Right lobe of liver (tissue), 6 donors: Measurements from ENCODE around the gene LMNTD1. TPM values are rescaled to one million over a fixed set of nuclear protein-coding genes. Genes with fewer than 3 reads are reported as not detected.
A peak's percentile ranks its signal among the peaks of the same experiment; 100 is the strongest.

Experiments
- ATAC-seq, 4 donors: fragments of 200-7000 bp; cut with Tn5 transposase; one replicate each; pipeline ENCODE4 v1.9.1; 2020; ENCODE audit warnings: mild to moderate bottlenecking in 4 of 4, moderate library complexity in 4 of 4
- DNase-seq, 3 donors: peaks; one replicate each; pipeline ENCODE4 v3.0.0-alpha.2; 2020
- H3K27ac ChIP-seq, 3 donors: fragments of 200-600 bp; one replicate each; pipeline ENCODE4 v1.8.0; 2022
- H3K27me3 ChIP-seq, 2 donors: fragments of 200-600 bp; one replicate each; pipeline ENCODE4 v1.8.0; 2022
- H3K36me3 ChIP-seq, 4 donors: fragments of 200-600 bp; sonication (generic) in 1 of 4; one replicate each; pipeline versions ENCODE4 v1.5.1 to v1.8.0; 2017 to 2022; ENCODE audit warnings: control low read depth in 1 of 4
- H3K4me1 ChIP-seq, 4 donors: fragments of 200-600 bp; sonication (generic) in 1 of 4; one replicate each; pipeline versions ENCODE4 v1.5.1 to v1.8.0; 2017 to 2022; ENCODE audit warnings: control low read depth in 1 of 4
- H3K4me3 ChIP-seq, 3 donors: fragments of 200-600 bp; one replicate each; pipeline ENCODE4 v1.8.0; 2022
- H3K9me3 ChIP-seq, 4 donors: fragments of 200-600 bp; sonication (generic) in 1 of 4; one replicate each; pipeline versions ENCODE4 v1.5.1 to v1.8.0; 2017 to 2022; ENCODE audit warnings: control low read depth in 1 of 4
- CTCF ChIP-seq, 4 donors: fragments of 200-600 bp in 3 of 4; fragments of 450-650 bp in 1 of 4; IDR thresholded peaks; one replicate each; pipeline versions ENCODE4 v1.5.1 to v1.8.0; 2016 to 2022; ENCODE audit warnings: antibody characterized with exemption in 4 of 4, mild to moderate bottlenecking in 2 of 4
- POLR2A ChIP-seq: fragments of 450-650 bp; IDR thresholded peaks from one replicate; pipeline ENCODE4 v1.6.1; 2017; ENCODE audit warnings: antibody characterized with exemption, mild to moderate bottlenecking
- WGBS: methylation state at CpG from one replicate; pipeline ENCODE4 v1.1.6; 2018; ENCODE audit warnings: low coverage, low lambda C conversion rate; ENCODE audit not compliant: insufficient coverage; ENCODE audit errors: missing lambda C conversion rate; 5-methylcytosine and 5-hydroxymethylcytosine counted together
- intact Hi-C, 2 donors: fragments of 100-400 bp; cut with DNase I; formaldehyde crosslinking; loops; one replicate each; pipeline versions ENCODE4 v1.11.2 to v1.14.1; 2022
- total RNA-seq, 6 experiments: library from RNA; depleted of rRNA in 2 of 6; stranded (reverse); fragments of >200 nt in 2 of 6; fragmentation: NEBNext Ultra II Directional in 3 of 6; extraction: Animal tissue kit (Norgen Biotek cat#: 25700) in 3 of 6; gene quantifications; one replicate each; pipeline versions ENCODE4 v1.1.0 to v1.2.4, GENCODE V29; 2016 to 2023
- donor health status: DM: no; HTN: yes; CAD: no.
- donor health status: DM: no; HTN: no; CAD: no.
- donor health status: DM: no; HTN: no; CAD: no.
- donor health status: DM: no; HTN: yes; CAD: no.
- donor health status: DM: no; HTN: yes; CAD: no.

LMNTD1 gene
- total RNA-seq, 6 experiments from 2014 or later = not detected

GRCh38 chr12:25585662-25586061 is 32.6 kb upstream of the LMNTD1 start:
- intact Hi-C loops = no loop called here
- Histone ChIP-seq H3K27me3 (no peaks in the 10 kb centered on the region), H3K27ac (no peak overlapping the region), H3K36me3 (no peaks in the 10 kb centered on the region), H3K9me3 (no peaks in the 10 kb centered on the region), H3K4me3 (no peak overlapping the region), H3K4me1 (peaks cover 0 to 14% (median 3%) of the 10 kb centered on the region in 4 donors)
- ATAC-seq (no peak), DNase-seq (no peak)
- WGBS = 67% methylated on average over 5 of the region's 5 CpGs
- TF ChIP-seq POLR2A (no peak), CTCF (IDR thresholded peaks at IDR 0.05) (no peak)

- WGBS = 22% methylated on average over 2 of the region's 2 CpGs
- H3K27me3 ChIP-seq = no peaks in the 10 kb centered on the region
- no peak overlapping the region for H3K27ac ChIP-seq
- H3K4me1 ChIP-seq = peaks cover 0 to 14% (median 3%) of the 10 kb centered on the region in 4 donors
- peak in 1 of 3 donors; percentile 60 for DNase-seq
- TF ChIP-seq POLR2A = no peak
- no peak for TF ChIP-seq CTCF (IDR thresholded peaks at IDR 0.05)
- H3K4me3 ChIP-seq = no peak overlapping the region
- no peaks in the 10 kb centered on the region for H3K9me3 ChIP-seq
- no peaks in the 10 kb centered on the region for H3K36me3 ChIP-seq
- intact Hi-C loops = no loop called here
- peak; percentile 72 to 91 (median 86) for ATAC-seq
These were observed 32.0 kb upstream of the LMNTD1 start for GRCh38 chr12:25585021-25585523.

- intact Hi-C loops = no loop called here
- ATAC-seq (no peak), DNase-seq (no peak)
- no peaks in the 10 kb centered on the region for H3K9me3 ChIP-seq
- 34% methylated on average over 5 of the region's 5 CpGs for WGBS
- H3K4me3 ChIP-seq = no peak overlapping the region
- TF ChIP-seq POLR2A (no peak), CTCF (IDR thresholded peaks at IDR 0.05) (no peak)
- no peaks in the 10 kb centered on the region for H3K36me3 ChIP-seq
- peaks cover 0 to 14% (median 3%) of the 10 kb centered on the region in 4 donors for H3K4me1 ChIP-seq
- H3K27me3 ChIP-seq = no peaks in the 10 kb centered on the region
- no peak overlapping the region for H3K27ac ChIP-seq
These were observed 31.5 kb upstream of the LMNTD1 start for GRCh38 chr12:25584596-25584995.

GRCh38 chr12:25583545-25583944 is 30.5 kb upstream of the LMNTD1 start:
- H3K4me3 ChIP-seq = no peak overlapping the region
- peak; percentile 62 to 75 (median 74) for ATAC-seq
- H3K27ac ChIP-seq = no peak overlapping the region
- H3K36me3 ChIP-seq = no peaks in the 10 kb centered on the region
- WGBS = 10% methylated on average over 3 of the region's 3 CpGs
- TF ChIP-seq POLR2A (no peak), CTCF (IDR thresholded peaks at IDR 0.05) (peak; percentile 9 to 48 (median 27))
- no peaks in the 10 kb centered on the region for H3K9me3 ChIP-seq
- peaks cover 0 to 14% (median 3%) of the 10 kb centered on the region in 4 donors for H3K4me1 ChIP-seq
- peak in 1 of 3 donors; percentile 55 for DNase-seq
- H3K27me3 ChIP-seq = no peaks in the 10 kb centered on the region
- intact Hi-C loops = no loop called here
